GM12801 (cell line): Measurements from ENCODE around the gene KCND3.

ENCODE experiments used
- TF ChIP-seq, protein P1 (sequence below): IDR thresholded peaks from one replicate; pipeline ENCODE4 v1.5.1; 2011; ENCODE audit warnings: control low read depth; ENCODE audit not compliant: insufficient read length; ENCODE audit errors: extremely low read depth

KCND3 gene

DNA sequence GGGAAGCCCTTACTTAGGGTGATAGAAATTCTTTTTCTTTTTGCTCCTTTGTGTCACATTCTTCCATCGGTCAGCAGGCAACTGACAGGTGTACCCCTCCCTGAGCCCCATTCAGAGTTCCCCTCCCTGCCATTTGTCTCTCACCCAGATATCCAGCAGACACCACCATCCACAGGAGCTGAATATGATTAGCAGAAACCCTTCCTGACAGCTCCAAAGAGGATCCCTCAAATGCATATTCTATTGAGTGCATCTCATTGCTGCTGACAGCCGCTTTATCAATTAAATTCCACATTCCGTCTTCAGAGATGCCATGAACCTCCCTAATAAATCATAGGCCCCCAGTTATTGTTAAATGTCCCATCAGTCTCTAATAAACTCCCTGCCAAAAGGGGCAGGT is 239.8 kb downstream of the KCND3 start:
- TF ChIP-seq, protein P1, sequence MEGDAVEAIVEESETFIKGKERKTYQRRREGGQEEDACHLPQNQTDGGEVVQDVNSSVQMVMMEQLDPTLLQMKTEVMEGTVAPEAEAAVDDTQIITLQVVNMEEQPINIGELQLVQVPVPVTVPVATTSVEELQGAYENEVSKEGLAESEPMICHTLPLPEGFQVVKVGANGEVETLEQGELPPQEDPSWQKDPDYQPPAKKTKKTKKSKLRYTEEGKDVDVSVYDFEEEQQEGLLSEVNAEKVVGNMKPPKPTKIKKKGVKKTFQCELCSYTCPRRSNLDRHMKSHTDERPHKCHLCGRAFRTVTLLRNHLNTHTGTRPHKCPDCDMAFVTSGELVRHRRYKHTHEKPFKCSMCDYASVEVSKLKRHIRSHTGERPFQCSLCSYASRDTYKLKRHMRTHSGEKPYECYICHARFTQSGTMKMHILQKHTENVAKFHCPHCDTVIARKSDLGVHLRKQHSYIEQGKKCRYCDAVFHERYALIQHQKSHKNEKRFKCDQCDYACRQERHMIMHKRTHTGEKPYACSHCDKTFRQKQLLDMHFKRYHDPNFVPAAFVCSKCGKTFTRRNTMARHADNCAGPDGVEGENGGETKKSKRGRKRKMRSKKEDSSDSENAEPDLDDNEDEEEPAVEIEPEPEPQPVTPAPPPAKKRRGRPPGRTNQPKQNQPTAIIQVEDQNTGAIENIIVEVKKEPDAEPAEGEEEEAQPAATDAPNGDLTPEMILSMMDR = no peak

DNA sequence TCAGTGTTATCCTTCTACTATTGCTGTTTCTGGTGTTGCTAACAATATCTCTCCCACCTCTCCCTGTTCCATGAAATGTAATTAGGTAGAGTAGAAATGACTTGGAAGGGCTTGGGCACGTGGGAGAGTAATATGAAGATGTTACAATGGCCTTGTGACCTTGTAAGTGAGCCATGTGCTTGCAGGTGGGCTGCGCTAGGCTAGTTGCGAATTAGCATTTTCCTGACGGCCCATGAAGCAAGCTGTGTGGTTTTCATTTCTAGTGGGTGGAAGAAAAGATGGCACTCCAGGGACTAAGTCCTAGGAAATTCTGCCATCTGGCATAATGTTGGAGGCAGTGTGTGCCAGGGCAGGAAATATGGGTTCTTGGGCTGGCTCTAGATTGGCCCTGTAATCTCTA is 241.5 kb downstream of the KCND3 start:
- TF ChIP-seq, protein P1 = no peak

DNA sequence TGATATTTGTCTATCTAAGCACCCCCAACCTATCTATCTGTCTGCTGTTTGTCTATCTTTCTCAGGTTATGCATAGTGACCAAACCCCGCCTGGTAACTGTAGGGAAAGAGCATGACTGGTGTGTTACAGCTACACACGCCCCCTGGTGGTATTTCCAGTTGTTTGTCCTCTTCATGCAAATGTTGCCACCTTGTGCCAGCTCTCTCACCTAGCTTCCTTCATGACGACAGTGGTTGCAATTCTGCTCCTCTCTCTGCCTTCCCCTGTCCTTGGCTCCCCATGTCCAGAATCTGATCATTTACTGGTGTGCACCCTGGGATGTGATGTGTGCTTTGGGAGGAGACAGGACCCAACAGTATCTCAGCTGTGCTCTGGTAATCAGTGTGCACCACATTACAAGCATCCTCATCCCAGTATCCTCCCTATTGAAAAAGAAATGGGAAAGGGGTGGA is 242.2 kb downstream of the KCND3 start:
- TF ChIP-seq, protein P1 = no peak

DNA sequence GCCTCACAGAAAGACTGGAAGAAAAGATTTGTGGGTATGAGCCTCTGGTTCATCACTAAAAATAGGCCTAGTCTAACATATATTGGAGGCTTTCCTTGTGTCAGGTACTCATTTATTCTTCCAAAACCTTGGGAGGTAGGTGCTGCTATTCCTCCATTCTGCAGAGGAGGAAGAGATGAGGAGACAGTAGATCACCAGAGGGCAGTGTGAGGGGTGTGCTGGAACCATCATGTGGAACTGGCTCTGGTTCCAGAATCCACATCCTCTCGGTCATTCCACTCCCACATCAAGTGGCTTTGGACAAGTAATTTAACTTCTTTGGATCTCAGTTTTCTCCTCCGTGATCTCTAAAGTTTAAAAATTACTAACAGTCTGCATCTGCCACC is 242.9 kb downstream of the KCND3 start:
- TF ChIP-seq, protein P1 = no peak

DNA sequence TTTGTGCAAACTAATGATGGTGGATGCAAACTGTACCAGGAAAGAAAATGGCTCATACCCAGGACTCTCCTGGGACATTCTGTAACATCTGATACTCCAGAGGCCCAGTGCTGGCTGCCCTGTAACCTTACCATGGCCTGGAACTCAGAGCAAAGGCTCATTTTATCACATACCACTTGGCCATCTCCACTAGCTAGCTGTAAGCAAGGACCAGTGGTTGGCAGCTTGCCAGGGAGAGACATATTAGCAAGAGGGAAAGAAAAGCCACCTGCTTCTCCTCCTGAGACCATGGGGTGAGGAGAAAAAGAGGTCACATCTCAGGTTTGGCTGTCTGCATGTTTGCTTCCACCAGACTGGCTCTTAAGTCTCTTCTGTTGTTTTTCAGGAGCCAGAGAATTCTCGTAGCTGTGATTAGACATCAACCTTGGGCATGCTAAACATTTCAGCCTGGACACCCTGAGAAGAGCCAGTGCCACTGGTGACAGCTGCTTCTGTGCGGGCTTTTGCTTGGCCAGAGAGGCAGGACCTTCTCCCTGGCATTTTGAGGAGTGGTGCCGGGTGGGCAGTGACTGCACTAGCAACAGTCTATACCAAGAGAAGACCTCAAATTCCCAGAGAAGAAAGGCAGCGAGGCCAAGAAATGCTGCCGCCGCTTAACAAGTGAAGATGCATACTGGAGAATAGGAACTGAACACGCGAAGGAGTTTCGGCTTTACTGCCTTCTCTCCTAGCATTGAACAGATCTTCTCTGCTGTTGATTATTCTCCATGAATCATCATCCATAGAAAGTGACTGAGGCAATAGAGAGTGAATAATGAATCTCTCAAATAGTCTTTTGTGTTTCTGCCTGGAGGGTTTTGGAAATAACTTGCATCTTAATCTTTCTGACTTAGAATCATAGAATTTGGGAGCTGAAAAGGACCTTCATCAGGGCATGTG is 243.5 kb downstream of the KCND3 start:
- TF ChIP-seq, protein P1 = no peak

DNA sequence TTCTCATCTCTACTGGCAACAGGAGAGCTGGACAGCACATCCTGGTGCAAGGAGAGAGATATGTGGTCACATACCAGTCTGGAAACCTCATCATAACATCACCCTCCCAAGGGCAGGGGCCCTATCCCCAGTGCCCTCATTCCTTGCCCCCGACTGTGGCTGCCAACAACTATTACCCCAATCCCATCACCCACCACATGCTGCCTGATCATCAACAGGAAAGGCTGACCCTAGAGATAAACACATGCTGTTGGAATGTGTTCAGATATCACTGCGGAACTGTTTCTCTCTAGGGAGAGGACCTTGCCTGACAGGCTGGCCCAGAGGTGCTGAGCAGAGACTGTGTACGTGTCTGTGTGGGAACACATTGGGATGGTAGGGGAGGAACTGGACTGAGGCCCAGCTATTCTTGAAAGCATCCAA is 245.8 kb downstream of the KCND3 start:
- TF ChIP-seq, protein P1 = no peak

DNA sequence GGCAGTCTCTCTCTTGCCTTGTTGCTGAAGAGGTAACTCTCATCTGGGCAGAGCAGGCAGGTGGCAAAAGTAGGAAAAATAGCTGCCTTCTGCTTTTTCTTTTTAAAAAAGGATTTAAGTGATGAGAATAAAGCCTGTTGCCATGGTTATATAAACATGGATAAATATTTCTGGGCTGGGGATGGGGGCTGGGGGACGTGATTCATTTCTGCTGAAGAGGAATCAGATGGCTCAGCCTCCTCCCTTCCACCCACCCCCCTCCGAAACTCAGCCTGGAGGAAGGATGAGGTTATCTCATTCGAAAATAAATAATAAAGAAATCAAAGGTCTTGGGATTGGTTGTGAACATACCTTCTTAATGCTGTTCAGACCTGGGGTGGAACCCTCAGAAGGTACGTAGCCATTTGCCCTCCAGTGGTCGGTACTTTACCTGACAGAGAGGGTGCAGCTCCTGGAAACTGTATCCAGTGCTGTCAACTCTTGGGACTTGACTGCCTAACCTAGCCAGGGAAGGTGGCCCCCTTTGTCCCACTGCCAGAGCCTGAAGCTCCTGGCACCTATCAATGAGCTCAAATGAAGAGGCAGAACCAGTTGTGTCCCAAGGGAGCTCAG is 246.4 kb downstream of the KCND3 start:
- TF ChIP-seq, protein P1 = no peak
